Prostate gland (tissue), 2 donors: ENCODE results near the gene COL9A3.

Experiments used
- CTCF ChIP-seq, 4 experiments: fragments of 200-600 bp in 2 of 4; fragments of 450-650 bp in 2 of 4; sonication (generic) in 2 of 4; IDR thresholded peaks; 1 replicate in 3 of 4; 2 replicates in 1 of 4; pipeline ENCODE4 v1.5.1; 2016 to 2019; ENCODE audit warnings: antibody characterized with exemption in 4 of 4, mild to moderate bottlenecking in 2 of 4, moderate library complexity in 2 of 4
- POLR2A ChIP-seq: fragments of 450-650 bp; IDR thresholded peaks from one replicate; pipeline ENCODE4 v1.6.1; 2016; ENCODE audit warnings: antibody characterized with exemption, mild to moderate bottlenecking

GRCh38 chr20:62817975-62818591, 1.2 kb downstream of the COL9A3 start:
- TF ChIP-seq POLR2A (no peak), CTCF (IDR thresholded peaks at IDR 0.05) (no peak)
